H9 (cell line): ENCODE results near the gene ADAMTS2. TPM values are rescaled to one million over a fixed set of nuclear protein-coding genes. Genes with fewer than 3 reads are reported as not detected.

Experiments used
- DNase-seq: peaks from one replicate; pipeline ENCODE4 v3.0.0-alpha.2; 2017
- H2AFZ ChIP-seq: one replicate; pipeline ENCODE4 v1.6.1; 2013; ENCODE audit warnings: mild to moderate bottlenecking, low read length, control low read depth, moderate library complexity
- H2AK5ac ChIP-seq: 2 replicates; pipeline ENCODE4 v1.6.1; 2013; ENCODE audit warnings: low read length, control low read depth, mixed read lengths; ENCODE audit not compliant: insufficient read length
- H2BK120ac ChIP-seq: one replicate; pipeline ENCODE4 v1.6.1; 2013; ENCODE audit warnings: low read depth, mild to moderate bottlenecking, low read length, control low read depth, inconsistent platforms; ENCODE audit not compliant: poor library complexity, severe bottlenecking
- H2BK12ac ChIP-seq: 2 replicates; pipeline ENCODE4 v1.6.1; 2013; ENCODE audit warnings: low read length, control low read depth, mixed read lengths, low read depth; ENCODE audit not compliant: insufficient read length
- H2BK15ac ChIP-seq: 2 replicates; pipeline ENCODE4 v1.6.1; 2013; ENCODE audit warnings: low read depth, low read length, control low read depth
- H2BK20ac ChIP-seq: one replicate; pipeline ENCODE4 v1.6.1; 2013; ENCODE audit warnings: low read depth, mild to moderate bottlenecking, low read length, control low read depth, inconsistent platforms; ENCODE audit not compliant: poor library complexity, severe bottlenecking
- H2BK5ac ChIP-seq: 2 replicates; pipeline ENCODE4 v1.6.1; 2013; ENCODE audit warnings: low read length, control low read depth, mixed read lengths; ENCODE audit not compliant: insufficient read length
- H3K14ac ChIP-seq: 2 replicates; pipeline ENCODE4 v1.6.1; 2013; ENCODE audit warnings: low read length, control low read depth; ENCODE audit not compliant: insufficient read depth
- H3K18ac ChIP-seq: 2 replicates; pipeline ENCODE4 v1.6.1; 2013; ENCODE audit warnings: low read depth, mild to moderate bottlenecking, mixed read lengths, low read length, control low read depth; ENCODE audit not compliant: insufficient read length
- H3K23ac ChIP-seq: 2 replicates; pipeline ENCODE4 v1.6.1; 2013; ENCODE audit warnings: low read length, control low read depth, mixed read lengths, low read depth; ENCODE audit not compliant: insufficient read length
- H3K23me2 ChIP-seq: 2 replicates; pipeline ENCODE4 v1.6.1; 2013; ENCODE audit warnings: low read depth, mild to moderate bottlenecking, mixed read lengths, low read length, control low read depth; ENCODE audit not compliant: insufficient read length, poor library complexity, severe bottlenecking
- H3K27ac ChIP-seq: 2 replicates; pipeline ENCODE4 v1.5.1; 2013; ENCODE audit warnings: low read length, control low read depth, mixed read lengths, low read depth; ENCODE audit not compliant: insufficient read length
- H3K27me3 ChIP-seq: 2 replicates; pipeline ENCODE4 v1.6.1; 2013; ENCODE audit warnings: low read length, control low read depth, inconsistent platforms; ENCODE audit not compliant: insufficient read depth
- H3K4ac ChIP-seq: 2 replicates; pipeline ENCODE4 v1.6.1; 2013; ENCODE audit warnings: low read depth, mild to moderate bottlenecking, control low read depth, inconsistent platforms, low read length, moderate library complexity
- H3K4me1 ChIP-seq: 2 replicates; pipeline ENCODE4 v1.6.1; 2013; ENCODE audit warnings: low read length, control low read depth, inconsistent platforms; ENCODE audit not compliant: insufficient read depth
- H3K4me2 ChIP-seq: 2 replicates; pipeline ENCODE4 v1.6.1; 2013; ENCODE audit warnings: low read length, control low read depth, mixed read lengths; ENCODE audit not compliant: insufficient read length, insufficient read depth
- H3K56ac ChIP-seq: 2 replicates; pipeline ENCODE4 v1.6.1; 2013; ENCODE audit warnings: low read depth, mild to moderate bottlenecking, mixed read lengths, low read length, control low read depth; ENCODE audit not compliant: insufficient read length
- H3K79me1 ChIP-seq: 2 replicates; pipeline ENCODE4 v1.6.1; 2013; ENCODE audit warnings: low read depth, mild to moderate bottlenecking, moderate library complexity, low read length, control low read depth, inconsistent platforms; ENCODE audit not compliant: insufficient read depth, poor library complexity, severe bottlenecking
- H3K79me2 ChIP-seq: 2 replicates; pipeline ENCODE4 v1.6.1; 2013; ENCODE audit warnings: low read length, control low read depth, inconsistent platforms; ENCODE audit not compliant: insufficient read depth
- H3K9ac ChIP-seq: 2 replicates; pipeline ENCODE4 v1.6.1; 2013; ENCODE audit warnings: low read length, control low read depth, mixed read lengths; ENCODE audit not compliant: insufficient read length; ENCODE audit errors: extremely low read depth
- H3K9me3 ChIP-seq: one replicate; pipeline ENCODE4 v1.6.1; 2013; ENCODE audit warnings: low read depth, low read length, inconsistent platforms; ENCODE audit not compliant: control insufficient read depth
- H3T11ph ChIP-seq: one replicate; pipeline ENCODE4 v1.6.1; 2013; ENCODE audit warnings: mild to moderate bottlenecking, low read length, control low read depth, inconsistent platforms
- H4K20me1 ChIP-seq: one replicate; pipeline ENCODE4 v1.6.1; 2013; ENCODE audit not compliant: control insufficient read depth, insufficient read length, insufficient read depth
- H4K5ac ChIP-seq: 2 replicates; pipeline ENCODE4 v1.6.1; 2013; ENCODE audit warnings: low read depth, mild to moderate bottlenecking, mixed read lengths, low read length, control low read depth; ENCODE audit not compliant: insufficient read length
- H4K8ac ChIP-seq: replicated peaks from 2 replicates; pipeline ENCODE4 v1.6.1; 2013; ENCODE audit warnings: low read length, control low read depth, mixed read lengths, low read depth; ENCODE audit not compliant: insufficient read length
- H4K91ac ChIP-seq: 2 replicates; pipeline ENCODE4 v1.6.1; 2013; ENCODE audit warnings: low read depth, mild to moderate bottlenecking, moderate library complexity, mixed read lengths, low read length, control low read depth; ENCODE audit not compliant: insufficient read length
- H3K27ac Mint-ChIP-seq, 3 experiments: 2 replicates in 2 of 3; 3 replicates in 1 of 3; pipeline ENCODE4 v1.8.0; 2020 to 2021; ENCODE audit warnings: mixed read lengths in 3 of 3, mild to moderate bottlenecking in 1 of 3, moderate library complexity in 1 of 3
- H3K27me3 Mint-ChIP-seq: 2 replicates; pipeline ENCODE4 v1.8.0; 2021; ENCODE audit warnings: low read depth, mild to moderate bottlenecking, moderate library complexity, mixed read lengths
- H3K36me3 Mint-ChIP-seq, 3 experiments: 2 replicates in 2 of 3; 3 replicates in 1 of 3; pipeline ENCODE4 v1.8.0; 2020 to 2021; ENCODE audit warnings: low read depth in 3 of 3, mixed read lengths in 3 of 3; ENCODE audit not compliant: insufficient read depth in 1 of 3
- H3K4me1 Mint-ChIP-seq, 2 experiments: 2 replicates each; pipeline ENCODE4 v1.8.0; 2020; ENCODE audit warnings: mixed read lengths in 2 of 2
- H3K4me3 Mint-ChIP-seq, 2 experiments: 2 replicates in 1 of 2; 3 replicates in 1 of 2; pipeline ENCODE4 v1.8.0; 2020 to 2021; ENCODE audit warnings: mild to moderate bottlenecking in 2 of 2, mixed read lengths in 2 of 2, moderate library complexity in 1 of 2
- H3K9me3 Mint-ChIP-seq, 2 experiments: 2 replicates in 1 of 2; 3 replicates in 1 of 2; pipeline ENCODE4 v1.8.0; 2020; ENCODE audit warnings: mild to moderate bottlenecking in 2 of 2, mixed read lengths in 2 of 2, moderate library complexity in 1 of 2
- WGBS: extraction: QIAGEN DNeasy Blood & Tissue Kit; methylation state at CpG from one replicate; pipeline ENCODE4 v1.1.7; 2013; ENCODE audit warnings: missing lambda C conversion rate, low lambda C conversion rate, mixed read lengths; ENCODE audit not compliant: insufficient read length; ENCODE audit errors: extremely low coverage; 5-methylcytosine and 5-hydroxymethylcytosine counted together
- total RNA-seq: library from RNA; stranded (reverse); gene quantifications from 2 replicates; pipeline ENCODE4 v1.2.1, GENCODE V29; 2021
- TF ChIP-seq, protein P1 (sequence below): fragments of 200-600 bp; sonication (generic); conservative IDR thresholded peaks from 3 replicates; pipeline ENCODE4 v1.8.0; 2021; ENCODE audit warnings: antibody characterized with exemption, mild to moderate bottlenecking

The ADAMTS2 gene
- total RNA-seq, 1 experiment from 2014 or later, result 5.4 TPM

DNA sequence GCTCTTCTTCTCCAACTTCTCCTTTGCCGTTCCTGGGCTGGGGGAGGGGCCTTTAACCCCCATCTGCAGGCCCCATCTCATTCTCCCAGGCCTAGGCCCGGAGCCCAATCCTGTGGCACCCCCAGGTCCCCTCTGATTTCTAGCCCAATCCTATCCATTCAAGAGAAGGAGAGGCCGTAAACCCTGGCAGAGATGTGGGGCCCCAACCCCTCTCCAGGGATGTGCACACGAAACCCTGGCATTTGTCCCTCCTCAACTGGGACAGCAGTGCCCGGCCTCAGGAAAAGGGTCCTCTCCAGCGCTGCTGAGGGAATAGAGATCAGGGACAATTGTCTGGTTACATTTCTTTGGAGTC is 24.2 kb upstream of the ADAMTS2 start:
- Histone ChIP-seq H3K9me3 (no peaks in the 10 kb centered on the region), H3K79me2 (no peaks in the 10 kb centered on the region), H3K14ac (no peak overlapping the region), H3K23me2 (no peaks in the 10 kb centered on the region), H3K79me1 (no peaks in the 10 kb centered on the region), H3K56ac (no peak overlapping the region), H2BK120ac (no peak overlapping the region), H2BK5ac (no peak overlapping the region), H4K5ac (no peak overlapping the region), H3K18ac (no peak overlapping the region), H3K4ac (no peak overlapping the region), H2AK5ac (no peak overlapping the region), H4K8ac (no peak overlapping the region), H3T11ph (no peak overlapping the region), H3K27ac (no peak overlapping the region), H4K91ac (no peak overlapping the region), H2BK12ac (no peak overlapping the region), H3K4me1 (no peaks in the 10 kb centered on the region), H3K23ac (no peak overlapping the region), H4K20me1 (no peaks in the 10 kb centered on the region), H2BK20ac (no peak overlapping the region), H2AFZ (no peak overlapping the region), H3K4me2 (no peak overlapping the region), H2BK15ac (no peak overlapping the region), H3K9ac (no peak overlapping the region), H3K27me3 (no peaks in the 10 kb centered on the region)
- H3K4me3 Mint-ChIP-seq, result no peak overlapping the region
- peaks cover 0 to 5% (median 2%) of the 10 kb centered on the region in 3 experiments; a peak in 3 of 7 replicates for H3K36me3 Mint-ChIP-seq
- no CpG with 5 or more reads among the region's 6 CpGs for WGBS
- peaks cover 5% of the 10 kb centered on the region; the same call in 1 of the 2 replicates for H3K27me3 Mint-ChIP-seq
- no peak overlapping the region for H3K27ac Mint-ChIP-seq
- DNase-seq, result no peak
- peaks cover 4 to 5% of the 10 kb centered on the region in 2 experiments; a peak in 1 of 5 replicates for H3K9me3 Mint-ChIP-seq
- TF ChIP-seq, protein P1, sequence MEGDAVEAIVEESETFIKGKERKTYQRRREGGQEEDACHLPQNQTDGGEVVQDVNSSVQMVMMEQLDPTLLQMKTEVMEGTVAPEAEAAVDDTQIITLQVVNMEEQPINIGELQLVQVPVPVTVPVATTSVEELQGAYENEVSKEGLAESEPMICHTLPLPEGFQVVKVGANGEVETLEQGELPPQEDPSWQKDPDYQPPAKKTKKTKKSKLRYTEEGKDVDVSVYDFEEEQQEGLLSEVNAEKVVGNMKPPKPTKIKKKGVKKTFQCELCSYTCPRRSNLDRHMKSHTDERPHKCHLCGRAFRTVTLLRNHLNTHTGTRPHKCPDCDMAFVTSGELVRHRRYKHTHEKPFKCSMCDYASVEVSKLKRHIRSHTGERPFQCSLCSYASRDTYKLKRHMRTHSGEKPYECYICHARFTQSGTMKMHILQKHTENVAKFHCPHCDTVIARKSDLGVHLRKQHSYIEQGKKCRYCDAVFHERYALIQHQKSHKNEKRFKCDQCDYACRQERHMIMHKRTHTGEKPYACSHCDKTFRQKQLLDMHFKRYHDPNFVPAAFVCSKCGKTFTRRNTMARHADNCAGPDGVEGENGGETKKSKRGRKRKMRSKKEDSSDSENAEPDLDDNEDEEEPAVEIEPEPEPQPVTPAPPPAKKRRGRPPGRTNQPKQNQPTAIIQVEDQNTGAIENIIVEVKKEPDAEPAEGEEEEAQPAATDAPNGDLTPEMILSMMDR, result no peak
- H3K4me1 Mint-ChIP-seq, result no peaks in the 10 kb centered on the region
